ENCODE data around the gene CREG1.

- TF ChIP-seq GATA3 (IDR thresholded peaks at IDR 0.05; ENCODE audit: low read depth, low read length) (no peak), GATA2 (IDR thresholded peaks at IDR 0.05; ENCODE audit: low read depth, low read length) (no peak)
Observed at GRCh38 chr1:167584581-167584980, 31.0 kb upstream of the CREG1 start.

Data from SH-SY5Y (cell line).